ENCODE results near the gene ZNF300. TPM values are rescaled to one million over a fixed set of nuclear protein-coding genes. Genes with fewer than 3 reads are reported as not detected.
"Not testable (repeated sequence)": the region's sequence is repeated elsewhere in the genome, so short reads cannot be mapped to it uniquely, and the experiment has no call there.

Gene ZNF300
- total RNA-seq, 1 donor from 2014 or later = 0.54 TPM

- intact Hi-C loops (cut with DNase I) = loop anchor here (2.0 to 10.0 kb wide), 3 partner anchors 49 to 393 kb away; no protein-coding TSS in a partner anchor
- DNase-seq = no peak
- no peak for ATAC-seq (ENCODE audit: poor library complexity)
These were observed 57.5 kb downstream of the ZNF300 start for GRCh38 chr5:150847334-150847695.

- DNase-seq = no peak
- peak; percentile 95 for ATAC-seq (ENCODE audit: poor library complexity)
- intact Hi-C loops (cut with DNase I) = loop anchor here (2.0 to 10.0 kb wide), 3 partner anchors 48 to 392 kb away; no protein-coding TSS in a partner anchor
These were observed 58.0 kb downstream of the ZNF300 start for GRCh38 chr5:150846654-150847333.

GRCh38 chr5:150846308-150846653, 58.5 kb downstream of the ZNF300 start, which contains the start of gene IRGM:
TSS of gene IRGM (plus strand) at chr5:150846521. CDS start at chr5:150848124, 1,603 bp downstream.
- intact Hi-C loops (cut with DNase I) = loop anchor here (2.0 to 10.0 kb wide), 3 partner anchors 47 to 391 kb away; no protein-coding TSS in a partner anchor
- not testable (repeated sequence) for DNase-seq; ATAC-seq (ENCODE audit: poor library complexity)

GRCh38 chr5:150845185-150845859, 59.5 kb downstream of the ZNF300 start:
- ATAC-seq (ENCODE audit: poor library complexity) = not testable (repeated sequence)
- intact Hi-C loops (cut with DNase I) = loop anchor here (5.0 to 10.0 kb wide), 2 partner anchors 283 to 391 kb away; no protein-coding TSS in a partner anchor
- DNase-seq = peak; percentile 26

Other genes with a start within 250 kb of the ZNF300 start
- gene MYOZ3, start 243.7 kb downstream of the ZNF300 start, total RNA-seq = 4.0 TPM
- 26.9 TPM for gene RBM22, start 203.9 kb downstream of the ZNF300 start, total RNA-seq
- gene DCTN4, start 146.0 kb downstream of the ZNF300 start, total RNA-seq = 45.2 TPM
- 15.6 TPM for gene SMIM3, start 126.2 kb downstream of the ZNF300 start, total RNA-seq
- not detected for gene IRGM, start 58.5 kb downstream of the ZNF300 start, total RNA-seq
- gene GPX3, start 115.6 kb upstream of the ZNF300 start, total RNA-seq = 592 TPM
- 126 TPM for gene TNIP1, start 176.1 kb upstream of the ZNF300 start, total RNA-seq